AG04449 (cell line): ENCODE measurements around the gene ATXN2.

Source experiments
- CTCF ChIA-PET: fragments of 350-600 bp; formaldehyde crosslinking; extraction: SDS; loops from one replicate; lab custom pipeline; 2021; ENCODE audit warnings: antibody characterized with exemption; lab: Yijun Ruan, JAX
- POLR2A ChIA-PET: fragments of 400-600, 350-600 bp; formaldehyde crosslinking; extraction: SDS; loops from one replicate; lab custom pipeline; 2020; ENCODE audit warnings: antibody characterized with exemption, inconsistent platforms; lab: Yijun Ruan, JAX
- DNase-seq: peaks from one replicate; pipeline ENCODE4 v3.0.0-alpha.2; 2010; ENCODE audit warnings: low read depth, low spot score
- H3K4me3 ChIP-seq: 2 replicates; pipeline ENCODE4 v1.5.1; 2011; ENCODE audit warnings: low read depth, mild to moderate bottlenecking, control low read depth, low read length
- CTCF ChIP-seq: IDR thresholded peaks from one replicate; pipeline ENCODE4 v1.5.1; 2011; ENCODE audit warnings: mild to moderate bottlenecking, moderate library complexity, low read length, control low read depth, inconsistent platforms; ENCODE audit not compliant: insufficient read depth; ENCODE audit errors: missing control alignments

Gene ATXN2

GRCh38 chr12:111439657-111440151 lies 159.4 kb downstream of the ATXN2 start:
- H3K4me3 ChIP-seq = no peak overlapping the region
- ChIA-PET CTCF (interaction anchor here (11.1 to 33.6 kb wide), 2 partner anchors 13 to 38 kb away, joined by 158 to 899 read pairs; partner anchors contain the start of gene SH2B3), POLR2A (no interaction called here)
- no peak for TF ChIP-seq CTCF
- DNase-seq = no peak

GRCh38 chr12:111438481-111438880 lies 160.6 kb downstream of the ATXN2 start:
- CTCF ChIA-PET = interaction anchor here (1.7 to 33.6 kb wide), 3 partner anchors 8 to 36 kb away, joined by 4 to 899 read pairs (median 158); partner anchors contain the start of gene SH2B3
- POLR2A ChIA-PET = interaction anchor here (0.8 to 1.1 kb wide), 2 partner anchors 25 to 41 kb away, joined by 3 read pairs; no protein-coding TSS in a partner anchor
- no peak for DNase-seq
- TF ChIP-seq CTCF = no peak
- no peak overlapping the region for H3K4me3 ChIP-seq

- TF ChIP-seq CTCF = no peak
Observed at GRCh38 chr12:111437816-111438454, 161.2 kb downstream of the ATXN2 start.

GRCh38 chr12:111436811-111437210 lies 162.3 kb downstream of the ATXN2 start:
- POLR2A ChIA-PET = no interaction called here
- DNase-seq = no peak
- CTCF ChIA-PET = interaction anchor here (11.1 to 33.6 kb wide), 2 partner anchors 16 to 35 kb away, joined by 158 to 899 read pairs; partner anchors contain the start of gene SH2B3
- no peak overlapping the region for H3K4me3 ChIP-seq
- no peak for TF ChIP-seq CTCF

More at GRCh38 chr12:111437816-111438454, 161.2 kb downstream of the ATXN2 start:
- ChIA-PET CTCF (interaction anchor here (1.7 to 33.6 kb wide), 3 partner anchors 8 to 36 kb away, joined by 4 to 899 read pairs (median 158); partner anchors contain the start of gene SH2B3), POLR2A (interaction anchor here (0.8 to 1.1 kb wide), 3 partner anchors 14 to 41 kb away, joined by 3 to 5 read pairs (median 3); no protein-coding TSS in a partner anchor)
- DNase-seq = no peak
- H3K4me3 ChIP-seq = no peak overlapping the region

GRCh38 chr12:111436266-111436665 lies 162.8 kb downstream of the ATXN2 start:
- TF ChIP-seq CTCF = no peak
- H3K4me3 ChIP-seq = no peak overlapping the region
- CTCF ChIA-PET = interaction anchor here (3.3 to 33.6 kb wide), 2 partner anchors 9 to 34 kb away, joined by 19 to 899 read pairs; partner anchors contain the start of gene SH2B3
- DNase-seq = no peak
- POLR2A ChIA-PET = no interaction called here
